Activated naive CD4-positive, alpha-beta T cell treated with anti-CD3 and anti-CD28 coated beads, Interleukin-2, amount 50 U/mL, for 24 hours (primary cell): Measurements from ENCODE around the gene NAXD.
"Not testable (repeated sequence)": the region's sequence is repeated elsewhere in the genome, so short reads cannot be mapped to it uniquely, and the experiment has no call there.

Experiments
- H3K27ac Mint-ChIP-seq: one replicate; pipeline ENCODE4 v1.8.0; 2021; ENCODE audit warnings: mild to moderate bottlenecking, mixed read lengths
- H3K27me3 Mint-ChIP-seq: one replicate; pipeline ENCODE4 v1.8.0; 2021; ENCODE audit warnings: mixed read lengths
- H3K36me3 Mint-ChIP-seq: one replicate; pipeline ENCODE4 v1.8.0; 2021; ENCODE audit warnings: mixed read lengths
- H3K4me1 Mint-ChIP-seq: one replicate; pipeline ENCODE4 v1.8.0; 2021; ENCODE audit warnings: mixed read lengths
- H3K4me3 Mint-ChIP-seq: one replicate; pipeline ENCODE4 v1.8.0; 2021; ENCODE audit warnings: mild to moderate bottlenecking, mixed read lengths
- H3K9me3 Mint-ChIP-seq: one replicate; pipeline ENCODE4 v1.8.0; 2021; ENCODE audit warnings: mixed read lengths

Gene NAXD

GRCh38 chr13:110630566-110631119 lies 15.3 kb downstream of the NAXD start:
- no peaks in the 10 kb centered on the region for H3K27me3 Mint-ChIP-seq
- H3K4me3 Mint-ChIP-seq = no peak overlapping the region
- no peaks in the 10 kb centered on the region for H3K9me3 Mint-ChIP-seq
- H3K27ac Mint-ChIP-seq = no peak overlapping the region
- peaks cover 54% of the 10 kb centered on the region for H3K4me1 Mint-ChIP-seq
- H3K36me3 Mint-ChIP-seq = peaks cover 7% of the 10 kb centered on the region

GRCh38 chr13:110632255-110632654 lies 16.9 kb downstream of the NAXD start:
- not testable (repeated sequence) for H3K4me3 Mint-ChIP-seq, H3K9me3 Mint-ChIP-seq, H3K36me3 Mint-ChIP-seq, H3K27me3 Mint-ChIP-seq, H3K27ac Mint-ChIP-seq
- H3K4me1 Mint-ChIP-seq = peaks cover 43% of the 10 kb centered on the region

GRCh38 chr13:110633776-110634175 lies 18.4 kb downstream of the NAXD start:
- no peaks in the 10 kb centered on the region for H3K9me3 Mint-ChIP-seq
- H3K4me1 Mint-ChIP-seq = peaks cover 32% of the 10 kb centered on the region
- H3K27me3 Mint-ChIP-seq = no peaks in the 10 kb centered on the region
- peaks cover 2% of the 10 kb centered on the region for H3K36me3 Mint-ChIP-seq
- no peak overlapping the region for H3K4me3 Mint-ChIP-seq
- no peak overlapping the region for H3K27ac Mint-ChIP-seq

- no peaks in the 10 kb centered on the region for H3K27me3 Mint-ChIP-seq
- H3K4me1 Mint-ChIP-seq = peaks cover 24% of the 10 kb centered on the region
- H3K36me3 Mint-ChIP-seq = peaks cover 4% of the 10 kb centered on the region
- no peaks in the 10 kb centered on the region for H3K9me3 Mint-ChIP-seq
- H3K27ac Mint-ChIP-seq = no peak overlapping the region
- H3K4me3 Mint-ChIP-seq = no peak overlapping the region
Observed at GRCh38 chr13:110634558-110634957, 19.2 kb downstream of the NAXD start.

GRCh38 chr13:110635405-110636002 lies 20.2 kb downstream of the NAXD start:
- Mint-ChIP-seq H3K27me3 (no peaks in the 10 kb centered on the region), H3K4me3 (no peak overlapping the region), H3K36me3 (peaks cover 4% of the 10 kb centered on the region), H3K4me1 (peaks cover 15% of the 10 kb centered on the region), H3K9me3 (no peaks in the 10 kb centered on the region), H3K27ac (no peak overlapping the region)

- Mint-ChIP-seq H3K4me1 (peaks cover 9% of the 10 kb centered on the region), H3K36me3 (peaks cover 4% of the 10 kb centered on the region), H3K9me3 (no peaks in the 10 kb centered on the region), H3K4me3 (no peak overlapping the region), H3K27me3 (no peaks in the 10 kb centered on the region), H3K27ac (no peak overlapping the region)
Observed at GRCh38 chr13:110636053-110636475, 20.7 kb downstream of the NAXD start.

GRCh38 chr13:110636701-110637201 lies 21.4 kb downstream of the NAXD start:
- peaks cover 4% of the 10 kb centered on the region for H3K36me3 Mint-ChIP-seq
- no peaks in the 10 kb centered on the region for H3K27me3 Mint-ChIP-seq
- no peaks in the 10 kb centered on the region for H3K9me3 Mint-ChIP-seq
- H3K27ac Mint-ChIP-seq = no peak overlapping the region
- H3K4me1 Mint-ChIP-seq = peaks cover 5% of the 10 kb centered on the region
- no peak overlapping the region for H3K4me3 Mint-ChIP-seq

GRCh38 chr13:110637275-110637674 lies 21.9 kb downstream of the NAXD start:
- Mint-ChIP-seq H3K9me3 (no peaks in the 10 kb centered on the region), H3K4me3 (no peak overlapping the region), H3K27me3 (no peaks in the 10 kb centered on the region), H3K36me3 (peaks cover 3% of the 10 kb centered on the region), H3K4me1 (no peaks in the 10 kb centered on the region), H3K27ac (no peak overlapping the region)

- H3K27ac Mint-ChIP-seq = no peak overlapping the region
- H3K27me3 Mint-ChIP-seq = no peaks in the 10 kb centered on the region
- H3K9me3 Mint-ChIP-seq = no peaks in the 10 kb centered on the region
- no peaks in the 10 kb centered on the region for H3K4me1 Mint-ChIP-seq
- peaks cover 3% of the 10 kb centered on the region for H3K36me3 Mint-ChIP-seq
- H3K4me3 Mint-ChIP-seq = no peak overlapping the region
Observed at GRCh38 chr13:110637747-110638146, 22.4 kb downstream of the NAXD start.

GRCh38 chr13:110638257-110638656 lies 22.9 kb downstream of the NAXD start:
- Mint-ChIP-seq H3K36me3 (peaks cover 3% of the 10 kb centered on the region), H3K27me3 (no peaks in the 10 kb centered on the region)

GRCh38 chr13:110638814-110639806 lies 23.8 kb downstream of the NAXD start:
- H3K4me3 Mint-ChIP-seq = no peak overlapping the region
- no peaks in the 10 kb centered on the region for H3K4me1 Mint-ChIP-seq
- H3K27me3 Mint-ChIP-seq = no peaks in the 10 kb centered on the region
- H3K9me3 Mint-ChIP-seq = no peaks in the 10 kb centered on the region
- peak overlapping the region; percentile 43 for H3K27ac Mint-ChIP-seq
- peaks cover 3% of the 10 kb centered on the region for H3K36me3 Mint-ChIP-seq

More at GRCh38 chr13:110638257-110638656, 22.9 kb downstream of the NAXD start:
- Mint-ChIP-seq H3K4me1 (no peaks in the 10 kb centered on the region), H3K27ac (no peak overlapping the region), H3K4me3 (no peak overlapping the region), H3K9me3 (no peaks in the 10 kb centered on the region)

GRCh38 chr13:110639935-110640334 lies 24.6 kb downstream of the NAXD start:
- H3K4me1 Mint-ChIP-seq = no peaks in the 10 kb centered on the region
- H3K9me3 Mint-ChIP-seq = no peaks in the 10 kb centered on the region
- H3K27me3 Mint-ChIP-seq = no peaks in the 10 kb centered on the region
- H3K36me3 Mint-ChIP-seq = peaks cover 3% of the 10 kb centered on the region
- H3K27ac Mint-ChIP-seq = no peak overlapping the region
- no peak overlapping the region for H3K4me3 Mint-ChIP-seq

GRCh38 chr13:110640591-110641029 lies 25.3 kb downstream of the NAXD start:
- H3K27ac Mint-ChIP-seq = no peak overlapping the region
- no peak overlapping the region for H3K4me3 Mint-ChIP-seq
- H3K27me3 Mint-ChIP-seq = no peaks in the 10 kb centered on the region
- peaks cover 3% of the 10 kb centered on the region for H3K36me3 Mint-ChIP-seq
- H3K9me3 Mint-ChIP-seq = no peaks in the 10 kb centered on the region
- H3K4me1 Mint-ChIP-seq = no peaks in the 10 kb centered on the region

GRCh38 chr13:110641055-110642015 lies 26.0 kb downstream of the NAXD start:
- no peaks in the 10 kb centered on the region for H3K9me3 Mint-ChIP-seq
- no peaks in the 10 kb centered on the region for H3K4me1 Mint-ChIP-seq
- peaks cover 3% of the 10 kb centered on the region for H3K36me3 Mint-ChIP-seq
- no peak overlapping the region for H3K27ac Mint-ChIP-seq
- no peak overlapping the region for H3K4me3 Mint-ChIP-seq
- H3K27me3 Mint-ChIP-seq = no peaks in the 10 kb centered on the region
